ENCODE measurements around the gene RAB28.
A peak's percentile ranks its signal among the peaks of the same experiment; 100 is the strongest.

RAB28 gene

DNA sequence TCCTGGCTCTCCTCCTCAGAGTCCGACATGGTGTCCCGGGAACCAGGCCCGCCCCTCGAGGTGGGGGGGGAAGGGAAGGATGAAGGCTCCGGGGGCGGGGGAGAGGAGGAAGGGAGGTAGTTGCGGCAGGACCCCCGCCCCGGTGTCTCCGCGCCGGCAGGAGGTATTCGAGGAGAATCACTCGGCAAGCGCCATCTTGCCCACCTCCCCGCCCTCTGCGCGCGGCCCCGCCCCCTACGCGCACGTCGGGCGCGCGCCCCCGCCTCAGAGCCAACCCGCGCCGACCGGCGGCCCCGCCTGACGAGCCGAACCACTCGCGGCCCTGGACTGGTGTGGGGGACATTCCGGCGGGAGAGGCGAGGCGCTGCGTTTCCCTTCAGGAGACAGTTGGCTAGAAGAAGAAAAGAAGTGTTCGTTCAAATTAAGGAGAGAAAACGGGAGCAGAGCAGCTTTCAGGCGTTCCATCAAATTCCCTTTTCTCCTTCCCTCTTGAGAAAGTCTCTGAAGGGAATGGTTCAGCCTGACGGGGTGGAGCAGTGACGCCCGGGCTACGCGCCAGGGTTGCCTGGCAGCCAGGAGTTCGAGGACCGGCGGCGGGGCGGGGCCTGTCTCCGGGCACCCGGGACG lies at the start of gene RAB28:
Gene RAB28 (minus strand): TSS at position 219 of the 627 bp plus-strand sequence.
- ChIA-PET POLR2A (no interaction called here), CTCF (no interaction called here)
- TF ChIP-seq, protein P1, sequence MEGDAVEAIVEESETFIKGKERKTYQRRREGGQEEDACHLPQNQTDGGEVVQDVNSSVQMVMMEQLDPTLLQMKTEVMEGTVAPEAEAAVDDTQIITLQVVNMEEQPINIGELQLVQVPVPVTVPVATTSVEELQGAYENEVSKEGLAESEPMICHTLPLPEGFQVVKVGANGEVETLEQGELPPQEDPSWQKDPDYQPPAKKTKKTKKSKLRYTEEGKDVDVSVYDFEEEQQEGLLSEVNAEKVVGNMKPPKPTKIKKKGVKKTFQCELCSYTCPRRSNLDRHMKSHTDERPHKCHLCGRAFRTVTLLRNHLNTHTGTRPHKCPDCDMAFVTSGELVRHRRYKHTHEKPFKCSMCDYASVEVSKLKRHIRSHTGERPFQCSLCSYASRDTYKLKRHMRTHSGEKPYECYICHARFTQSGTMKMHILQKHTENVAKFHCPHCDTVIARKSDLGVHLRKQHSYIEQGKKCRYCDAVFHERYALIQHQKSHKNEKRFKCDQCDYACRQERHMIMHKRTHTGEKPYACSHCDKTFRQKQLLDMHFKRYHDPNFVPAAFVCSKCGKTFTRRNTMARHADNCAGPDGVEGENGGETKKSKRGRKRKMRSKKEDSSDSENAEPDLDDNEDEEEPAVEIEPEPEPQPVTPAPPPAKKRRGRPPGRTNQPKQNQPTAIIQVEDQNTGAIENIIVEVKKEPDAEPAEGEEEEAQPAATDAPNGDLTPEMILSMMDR (IDR thresholded peaks at IDR 0.05; ENCODE audit: insufficient read depth, low read length, missing control alignments), result no peak
- peak within 1 kb of the TSS; percentile 75 for H3K4me3 ChIP-seq (ENCODE audit: low read depth, low read length)
- DNase-seq (ENCODE audit: low read depth, low spot score), result peak; percentile 51

DNA sequence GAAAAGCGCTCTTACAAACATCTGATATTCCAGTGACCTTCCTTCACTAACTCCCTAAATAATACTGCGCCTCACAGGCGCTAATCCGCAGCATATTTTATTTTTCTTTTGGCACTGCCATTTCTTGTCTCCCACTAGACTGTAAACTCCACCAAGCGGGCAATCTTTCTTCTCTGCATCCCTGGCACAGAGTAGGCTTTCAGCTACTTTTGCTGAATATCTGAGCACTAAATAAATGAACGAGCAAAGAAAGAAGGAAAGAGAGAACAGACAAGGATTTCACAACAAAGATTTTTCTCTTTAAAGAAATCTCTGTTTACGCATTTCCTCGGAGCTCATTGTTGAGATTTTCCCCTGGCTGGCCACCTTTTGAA lies 47.5 kb upstream of the RAB28 start:
- DNase-seq (ENCODE audit: low read depth, low spot score), result no peak
- TF ChIP-seq, protein P1 (IDR thresholded peaks at IDR 0.05; ENCODE audit: insufficient read depth, low read length, missing control alignments), result no peak
- H3K4me3 ChIP-seq (ENCODE audit: low read depth, low read length), result no peak overlapping the region
- ChIA-PET CTCF (interaction anchor here (0.8 to 2.1 kb wide), 2 partner anchors 12 to 17 kb away, joined by 4 to 7 read pairs; partner anchors contain the start of gene NKX3-2), POLR2A (no interaction called here)

DNA sequence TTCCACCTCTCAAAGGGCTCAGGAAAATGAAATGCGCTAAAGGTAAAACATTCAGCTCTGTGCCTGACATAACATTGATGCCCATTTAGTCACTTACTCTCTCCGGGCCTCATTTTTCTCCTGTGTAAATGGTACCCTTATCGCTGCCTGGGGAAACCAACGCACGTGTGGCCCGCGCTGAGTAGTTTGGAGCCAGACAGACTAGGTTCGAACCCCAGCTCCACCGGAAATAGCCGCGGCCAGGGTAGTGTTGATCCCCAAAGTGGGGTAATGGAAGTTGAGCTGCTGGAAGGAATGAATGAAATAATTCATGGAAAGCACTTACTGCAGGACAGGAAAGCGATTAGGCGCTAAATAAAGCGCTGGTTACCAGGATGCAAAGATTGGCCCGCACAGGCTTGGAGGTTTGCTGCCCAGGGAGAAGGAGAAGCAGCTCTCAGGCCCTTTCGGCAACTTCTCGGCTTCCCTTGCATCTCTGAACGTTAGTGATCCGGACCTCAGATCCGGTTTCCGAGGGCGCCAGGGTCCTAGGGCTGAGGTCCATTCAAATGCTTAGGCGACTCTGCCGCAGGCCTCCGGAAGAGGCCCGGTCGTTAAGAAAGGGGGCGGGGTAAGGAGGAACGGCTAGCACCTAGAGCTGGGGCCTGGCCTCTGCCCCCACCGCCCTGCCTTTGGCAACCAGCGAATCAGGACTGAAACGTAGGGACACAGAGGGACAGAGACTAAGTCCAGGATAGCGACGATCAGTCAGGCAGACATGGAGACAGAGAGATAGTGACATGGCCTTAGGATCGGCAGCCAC lies 46.9 kb upstream of the RAB28 start:
- ChIA-PET POLR2A (no interaction called here), CTCF (interaction anchor here (0.8 to 2.1 kb wide), 3 partner anchors 11 to 17 kb away, joined by 3 to 7 read pairs (median 4); partner anchors contain the start of gene NKX3-2)
- no peak for DNase-seq (ENCODE audit: low read depth, low spot score)
- H3K4me3 ChIP-seq (ENCODE audit: low read depth, low read length), result no peak overlapping the region
- TF ChIP-seq, protein P1 (IDR thresholded peaks at IDR 0.05; ENCODE audit: insufficient read depth, low read length, missing control alignments), result no peak

DNA sequence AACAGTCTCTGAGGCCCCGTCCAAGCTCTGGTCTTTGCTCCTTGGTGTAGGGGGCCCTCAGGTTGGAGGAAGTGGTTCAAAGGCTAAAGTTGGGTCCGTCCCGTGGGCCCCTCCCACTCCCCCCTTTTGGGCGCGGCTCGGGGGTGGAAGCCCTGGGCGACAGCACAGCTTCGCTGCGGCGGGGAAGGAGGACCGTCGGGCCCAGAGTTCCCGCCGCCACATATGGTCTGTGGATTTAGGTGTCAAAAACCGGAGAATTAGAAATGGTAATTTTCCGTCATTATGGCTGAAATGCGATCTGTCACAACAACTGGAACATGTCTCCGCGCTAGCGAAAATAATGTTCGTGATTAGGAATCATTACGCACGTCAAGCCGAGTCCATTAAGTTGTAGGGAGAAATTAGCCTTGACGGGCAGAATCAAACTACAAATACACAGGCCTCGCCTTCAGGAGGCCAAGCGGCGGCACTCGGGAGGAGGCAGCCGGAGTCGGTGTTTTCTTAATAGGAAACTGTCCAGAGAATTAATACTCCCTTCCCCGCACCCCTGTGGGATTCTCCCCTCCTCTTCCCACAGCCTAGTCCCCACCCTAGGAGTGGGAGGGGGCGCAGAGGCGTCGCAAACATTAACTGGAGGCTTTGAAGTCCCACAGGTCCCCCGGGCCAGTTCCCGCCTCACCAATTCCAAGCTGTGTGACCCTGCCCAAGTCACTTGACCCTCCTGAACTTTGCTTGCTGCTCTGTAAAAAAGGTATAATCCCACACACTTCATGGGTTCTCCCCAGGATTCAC lies 45.2 kb upstream of the RAB28 start:
- ChIA-PET CTCF (interaction anchor here (1.4 kb wide), 1 partner anchor 13 kb away, joined by 3 read pairs; no protein-coding TSS in a partner anchor), POLR2A (no interaction called here)
- TF ChIP-seq, protein P1 (IDR thresholded peaks at IDR 0.05; ENCODE audit: insufficient read depth, low read length, missing control alignments), result no peak
- DNase-seq (ENCODE audit: low read depth, low spot score), result no peak
- no peak overlapping the region for H3K4me3 ChIP-seq (ENCODE audit: low read depth, low read length)

DNA sequence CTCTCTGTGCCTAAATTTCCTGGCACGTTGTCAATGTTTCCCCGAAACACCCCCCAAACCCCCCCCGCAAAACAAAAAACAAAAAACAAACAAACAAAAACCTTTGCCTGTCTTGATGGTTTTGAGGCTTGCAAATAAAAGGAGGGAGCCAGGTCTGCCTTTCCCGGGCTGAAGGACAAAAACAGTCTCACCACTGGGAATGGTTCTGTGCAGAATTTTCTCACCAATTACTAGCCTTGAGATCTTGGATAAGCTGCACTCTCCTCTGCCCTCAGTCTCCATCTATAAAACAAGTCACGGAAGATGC lies 44.6 kb upstream of the RAB28 start:
- ChIA-PET POLR2A (no interaction called here), CTCF (no interaction called here)
- TF ChIP-seq, protein P1 (IDR thresholded peaks at IDR 0.05; ENCODE audit: insufficient read depth, low read length, missing control alignments), result no peak
- DNase-seq (ENCODE audit: low read depth, low spot score), result no peak
- no peak overlapping the region for H3K4me3 ChIP-seq (ENCODE audit: low read depth, low read length)

Measured in AG04449 (cell line).